NOMO-1 treated with dmso at 0.1 percent for 144 hours (cell line): ENCODE data around the gene ADAM12.

Experiments used
- DNase-seq: peaks from one replicate; lab custom pipeline; 2025; ENCODE audit not compliant: unreplicated experiment; lab: John Stamatoyannopoulos, UW

The ADAM12 gene

DNA sequence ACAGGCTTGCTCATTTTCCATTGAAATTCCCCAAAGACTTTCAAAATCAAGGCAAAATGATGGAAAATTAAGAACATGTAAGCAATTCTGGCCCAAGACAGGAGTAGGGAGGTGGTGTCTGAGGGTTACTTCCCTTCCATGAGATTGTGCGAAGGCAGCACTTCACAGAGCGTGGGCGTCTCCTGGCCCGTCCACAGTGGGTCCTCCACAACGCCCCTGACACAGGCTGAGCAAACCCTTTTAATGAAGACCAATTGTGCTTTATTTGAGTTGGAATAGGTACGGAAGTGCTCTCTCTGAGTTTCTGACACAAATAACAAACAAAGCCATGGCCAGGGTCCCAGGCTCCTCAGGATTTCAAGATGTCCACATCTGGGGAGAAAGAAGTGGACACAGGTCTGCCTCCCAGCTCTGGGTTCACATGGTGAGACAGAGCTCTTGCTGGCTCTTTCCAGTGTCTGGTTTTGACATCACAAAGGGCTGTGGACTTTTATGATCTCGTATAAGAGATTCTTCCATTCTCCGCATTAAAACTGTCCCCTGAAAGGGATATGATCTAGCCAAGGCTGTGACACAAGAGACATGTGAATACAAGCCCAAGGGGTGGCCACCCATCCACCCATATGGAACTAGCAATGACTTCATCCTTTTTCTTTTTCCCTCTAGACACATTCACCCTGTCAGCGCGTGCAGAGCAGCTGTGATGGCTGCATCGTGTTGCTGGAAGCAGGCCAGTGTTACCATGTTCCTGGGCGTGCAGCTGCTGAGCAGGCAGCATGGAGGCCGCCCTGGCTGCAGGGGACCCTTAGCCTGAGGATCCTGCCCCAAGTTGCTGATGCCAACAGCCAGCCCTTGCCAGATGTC lies 145.6 kb downstream of the ADAM12 start:
- DNase-seq, result no peak

DNA sequence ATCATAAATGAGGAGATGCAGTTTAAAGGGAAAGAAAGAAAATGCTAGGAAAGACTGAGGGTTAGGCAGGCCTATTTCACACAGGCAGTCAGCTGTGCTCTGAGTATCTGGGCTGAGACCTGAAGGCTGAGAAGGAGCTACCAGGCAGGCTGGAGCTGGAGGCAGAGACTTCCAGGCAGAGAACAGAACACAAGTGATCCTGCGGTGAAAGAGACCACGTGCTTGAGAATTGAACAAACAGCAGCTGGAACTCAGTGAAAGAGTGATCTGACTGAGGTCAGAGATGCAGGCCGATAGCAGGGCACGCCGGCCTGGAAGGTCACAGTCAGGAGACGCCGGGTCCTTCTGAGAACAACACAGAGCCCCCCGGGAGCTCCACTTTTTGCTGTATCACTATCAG lies 147.8 kb downstream of the ADAM12 start:
- no peak for DNase-seq

DNA sequence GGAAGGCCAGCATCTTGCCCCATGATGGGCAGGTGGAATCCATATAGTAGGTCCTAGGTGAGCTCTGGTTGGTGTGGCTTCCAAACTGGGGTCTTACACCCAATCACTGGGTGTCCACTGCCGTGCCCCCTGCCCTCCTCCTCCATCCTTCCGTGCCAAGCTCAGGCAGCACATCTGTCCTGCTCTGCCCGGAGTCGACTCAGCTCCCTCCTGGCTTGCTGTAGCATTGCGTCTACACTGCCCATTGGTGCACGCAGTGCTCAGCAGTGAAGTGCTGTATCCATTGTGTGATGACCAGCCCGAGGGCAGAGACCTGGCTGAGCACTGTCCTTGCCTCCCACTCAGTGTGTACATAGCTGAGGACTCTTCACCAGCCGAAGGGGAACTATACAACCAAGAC lies 148.4 kb downstream of the ADAM12 start:
- no peak for DNase-seq

DNA sequence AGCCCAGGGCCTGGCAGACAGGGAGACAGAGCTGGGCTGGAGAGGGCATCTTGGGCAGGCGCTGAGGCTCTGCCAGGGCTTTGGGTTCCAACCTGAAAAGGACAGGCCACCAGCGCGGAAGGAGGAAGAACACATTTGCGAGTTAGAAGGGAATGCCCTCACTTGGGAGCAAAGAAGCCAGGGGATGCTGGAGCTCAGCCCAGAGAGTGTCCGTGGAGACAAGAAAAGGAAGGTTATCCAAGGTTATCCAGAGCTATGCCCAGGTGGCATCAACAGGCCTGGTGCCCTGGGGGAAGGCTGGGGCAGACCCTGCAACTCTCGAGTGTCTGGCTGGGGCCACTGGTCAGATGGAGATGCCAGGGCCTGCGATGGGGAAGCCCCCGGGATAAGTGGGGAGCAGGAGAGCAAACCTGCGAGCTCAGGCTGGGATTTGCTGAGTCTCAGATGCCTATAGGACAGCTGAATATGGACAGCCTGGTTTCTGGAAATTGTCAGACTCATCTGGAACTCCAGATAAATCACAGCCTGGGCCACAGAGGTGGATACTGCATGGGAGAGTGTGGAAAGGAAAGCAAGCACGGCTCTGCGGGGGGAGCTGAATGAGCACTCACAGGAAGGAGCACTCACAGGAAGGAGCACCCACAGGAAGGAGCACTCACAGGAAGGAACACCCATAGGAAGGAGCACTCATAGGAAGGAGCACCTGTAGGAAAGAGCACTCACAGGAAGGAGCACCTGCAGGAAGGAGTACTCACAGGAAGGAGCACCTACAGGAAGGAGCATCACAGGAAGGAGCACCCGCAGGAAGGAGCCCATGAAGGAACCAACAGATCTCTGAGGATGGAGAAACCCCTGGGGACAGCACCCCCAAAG lies 152.1 kb downstream of the ADAM12 start:
- DNase-seq, result no peak

DNA sequence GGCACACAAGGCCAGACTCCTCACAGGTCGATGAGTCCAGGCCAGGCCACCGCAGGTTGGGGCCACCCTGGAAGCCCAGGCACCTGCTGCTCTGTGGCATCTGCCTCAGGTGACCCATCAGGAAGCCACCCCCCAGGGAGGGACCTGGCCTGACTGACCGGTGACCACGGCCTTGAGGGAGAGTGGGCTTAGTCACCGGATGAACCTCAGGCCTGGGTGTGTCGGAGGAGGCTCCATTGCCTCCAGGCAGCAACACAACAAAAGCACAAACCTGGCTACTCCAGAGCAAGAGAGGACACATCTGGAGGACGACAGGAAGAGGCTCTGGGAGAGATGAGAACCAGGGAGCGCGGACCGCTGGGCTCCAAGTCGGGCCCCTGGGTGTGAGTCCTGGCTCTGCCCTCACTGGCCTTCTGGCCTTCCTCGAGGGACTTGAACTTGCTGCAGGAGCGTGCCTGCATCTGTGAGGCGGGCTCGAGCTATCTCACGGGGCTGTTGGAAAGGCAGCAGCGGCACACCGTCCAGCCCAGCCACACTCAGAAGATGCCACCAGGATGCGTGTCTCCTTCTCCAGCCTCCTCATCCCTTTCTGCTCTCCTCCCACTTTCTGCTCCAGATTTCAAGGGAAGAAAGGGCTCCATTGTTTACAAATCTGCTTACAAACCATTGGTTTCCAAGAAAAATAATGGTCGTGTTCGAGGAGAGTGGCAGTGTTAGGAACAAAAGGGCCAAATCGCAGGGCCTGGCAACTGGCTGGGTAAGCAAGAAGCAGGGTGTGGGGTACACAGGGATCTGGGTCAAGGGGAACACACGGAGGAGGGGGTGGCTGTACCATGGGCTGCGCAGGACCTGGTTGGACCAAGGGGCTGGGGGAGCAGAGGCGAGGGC lies 152.9 kb downstream of the ADAM12 start:
- DNase-seq, result no peak

DNA sequence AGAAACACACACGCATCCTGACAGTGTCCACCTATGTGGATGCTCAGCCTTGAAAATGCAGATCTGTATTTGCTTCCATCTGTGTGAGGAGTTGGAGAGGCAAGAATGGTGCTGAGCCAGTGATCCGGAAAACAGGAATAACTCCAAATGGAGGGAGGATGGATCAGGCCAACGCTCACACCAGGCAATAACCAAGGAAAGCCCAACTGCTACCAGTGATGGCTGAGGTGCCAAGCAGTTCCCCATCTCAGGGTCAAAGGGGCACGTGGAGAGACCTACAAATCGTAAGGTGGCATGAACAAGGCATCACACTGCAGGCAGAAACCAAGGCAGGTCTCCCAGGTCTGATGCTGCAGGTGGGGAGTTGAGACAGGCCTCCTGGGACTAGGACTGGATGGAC lies 153.6 kb downstream of the ADAM12 start:
- DNase-seq, result no peak

DNA sequence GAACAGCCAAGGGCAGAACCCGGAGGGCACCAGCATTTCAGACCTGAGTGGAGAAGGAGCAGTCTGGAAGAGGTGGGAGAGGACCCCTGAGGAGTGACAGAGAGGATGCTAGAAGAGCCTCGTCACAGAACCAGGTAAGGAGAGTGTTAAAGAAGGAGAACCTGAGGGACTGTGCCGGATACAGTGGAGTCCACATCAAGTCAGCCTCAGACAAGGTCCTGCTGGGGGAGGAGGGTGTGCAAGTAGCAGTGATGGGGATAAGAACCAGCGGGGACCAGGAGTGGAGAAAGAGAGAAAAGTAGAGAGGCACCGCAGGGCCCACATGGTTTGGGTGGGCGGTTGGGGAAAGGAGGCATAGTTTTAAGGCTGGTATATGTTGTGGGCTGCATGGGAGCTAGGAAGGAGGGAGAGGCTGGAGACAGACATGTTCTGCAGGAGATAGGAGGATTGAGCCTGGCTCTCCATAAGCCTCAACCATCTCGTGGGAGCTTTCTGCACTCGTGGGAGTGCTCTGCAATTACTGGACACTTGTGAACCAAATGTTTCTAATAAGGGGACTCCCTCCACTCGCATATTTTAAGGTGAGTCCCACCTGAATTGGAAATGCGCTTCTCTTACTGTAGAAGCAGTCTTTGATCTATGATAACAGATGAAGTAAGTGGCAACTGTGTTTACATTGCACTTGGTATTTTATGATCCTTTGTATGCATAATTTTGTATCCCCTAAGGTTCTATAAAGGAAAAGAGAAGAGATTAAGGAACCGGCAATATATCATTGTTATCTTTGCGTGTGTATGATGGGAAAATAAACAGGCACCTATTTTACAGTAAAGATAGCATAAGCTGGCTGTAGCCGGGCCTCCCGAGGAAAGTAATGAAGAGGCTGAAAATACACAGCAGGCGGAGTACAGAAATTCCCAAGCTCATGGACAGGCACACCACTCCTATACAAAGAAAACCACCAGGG lies 154.8 kb downstream of the ADAM12 start:
- DNase-seq, result no peak

DNA sequence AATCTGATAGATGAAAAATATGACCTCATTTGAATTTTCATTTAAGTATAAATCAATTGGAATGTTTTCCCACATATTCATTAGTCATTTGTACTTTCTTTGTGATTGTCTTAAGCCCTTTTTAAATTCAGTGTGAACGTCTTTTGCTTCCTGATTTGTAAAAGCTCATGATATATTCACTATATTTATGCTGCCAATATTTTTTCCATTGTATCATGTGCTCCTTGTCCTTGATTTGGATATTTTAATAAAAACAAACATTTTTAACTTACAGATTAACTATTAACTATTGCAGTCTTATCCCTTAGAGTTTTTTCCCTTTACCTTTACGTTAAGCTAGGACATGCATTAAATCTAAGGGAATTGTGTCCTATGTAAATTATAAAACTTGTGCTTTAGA lies 157.7 kb downstream of the ADAM12 start:
- DNase-seq, result no peak

DNA sequence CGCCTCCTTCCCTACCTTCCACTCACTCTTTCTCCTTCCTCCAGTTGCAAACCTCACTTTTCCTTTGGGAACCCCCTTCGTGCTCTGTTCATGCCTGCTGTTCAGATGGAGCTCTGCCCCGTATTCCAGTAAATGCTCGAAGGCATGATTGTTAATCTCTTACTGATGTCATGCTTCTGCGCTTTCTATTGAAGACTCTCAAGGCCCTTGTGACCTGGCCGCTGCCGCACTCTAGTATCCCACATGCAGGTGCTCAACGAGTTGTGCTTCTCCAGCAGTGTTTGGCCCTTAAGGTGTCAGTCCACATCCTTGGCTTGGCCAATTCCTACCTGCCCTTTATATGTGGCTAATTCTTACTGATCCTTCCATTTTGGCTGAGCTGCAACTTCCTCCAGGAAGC lies 158.6 kb downstream of the ADAM12 start:
- no peak for DNase-seq

DNA sequence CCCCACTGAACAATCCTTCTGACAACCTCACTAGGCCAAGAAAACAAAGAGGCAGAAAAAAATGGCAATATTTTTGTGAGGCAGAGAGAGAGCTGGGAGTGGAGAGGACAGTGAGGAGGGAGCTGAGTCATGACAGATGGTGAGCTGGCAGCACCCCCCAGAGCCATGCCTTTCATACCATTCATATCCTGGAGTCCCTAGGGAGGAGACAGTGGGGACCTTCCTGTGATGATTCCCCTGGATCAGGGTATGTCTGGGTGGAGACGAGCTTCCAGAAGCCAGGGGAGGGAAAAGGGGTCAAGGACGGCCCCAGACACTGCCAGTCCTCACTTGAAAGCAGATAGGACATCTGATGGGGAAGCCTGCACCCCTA lies 160.5 kb downstream of the ADAM12 start:
- DNase-seq, result no peak

DNA sequence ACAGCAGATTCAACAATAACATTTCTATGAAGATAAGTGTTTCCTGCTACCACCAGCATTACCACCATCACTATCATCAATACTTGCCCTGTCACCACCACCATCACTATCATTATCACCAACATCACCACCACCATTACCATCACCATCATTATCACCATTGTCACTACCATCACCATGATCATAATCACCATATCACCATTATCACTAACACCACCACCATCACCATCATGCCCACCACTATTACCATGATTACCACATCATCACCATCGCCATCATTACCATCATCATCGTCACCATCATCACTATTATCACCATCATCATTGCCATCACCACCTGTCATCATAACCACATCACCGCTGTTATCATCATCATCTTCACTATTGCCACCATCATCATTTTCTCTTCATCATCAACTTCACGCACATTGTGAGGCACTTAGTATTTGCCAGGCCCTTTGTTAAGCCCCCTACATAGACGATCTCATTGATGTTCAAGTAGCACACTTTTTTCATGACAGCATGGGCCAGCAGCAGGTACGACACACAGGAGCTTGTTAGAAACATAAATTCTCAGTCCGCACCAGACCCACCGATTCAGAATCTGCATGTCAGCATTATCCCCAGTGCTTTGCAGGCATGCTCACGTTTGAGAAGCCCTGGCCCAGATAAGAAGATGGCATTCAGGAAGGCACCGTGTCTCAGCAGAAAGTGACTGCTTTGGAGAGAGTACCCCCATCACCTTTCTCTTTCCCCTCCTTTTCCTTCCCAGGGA lies 161.1 kb downstream of the ADAM12 start:
- DNase-seq, result no peak

DNA sequence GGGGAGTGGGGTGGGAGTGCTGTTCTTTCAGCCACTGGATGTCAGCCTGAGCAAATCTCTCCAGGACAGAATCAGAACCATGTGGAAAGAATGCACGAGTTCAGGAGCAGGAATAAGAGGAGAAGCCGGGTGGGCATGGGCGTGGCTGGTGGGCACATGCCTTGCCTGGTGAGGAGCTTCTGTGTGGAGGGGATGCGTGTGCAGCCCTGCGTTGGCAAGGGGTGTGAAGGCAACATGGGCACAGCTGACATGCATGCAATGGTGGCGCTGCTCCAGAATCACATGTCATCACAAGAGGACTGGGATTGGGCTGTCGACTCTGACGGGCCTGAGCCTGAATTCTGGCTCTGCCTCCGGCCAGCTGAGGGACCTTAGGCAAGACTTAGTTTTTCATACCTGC lies 162.1 kb downstream of the ADAM12 start:
- no peak for DNase-seq

DNA sequence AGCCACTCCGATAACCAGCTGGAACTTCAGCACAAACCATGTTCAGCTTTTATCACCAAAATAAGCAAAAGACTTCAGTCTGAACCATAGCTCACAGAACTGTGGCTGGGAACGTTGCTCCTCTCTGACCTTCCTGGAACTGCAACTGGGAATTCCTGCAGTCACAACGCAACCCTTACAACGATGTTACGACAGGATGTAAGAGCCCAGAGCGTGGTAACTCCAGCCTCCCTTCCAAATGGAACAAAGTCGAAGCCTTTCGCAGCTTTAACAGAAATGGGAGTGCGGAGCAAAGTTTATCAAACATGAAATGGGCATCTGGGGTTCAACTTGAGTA lies 162.6 kb downstream of the ADAM12 start:
- no peak for DNase-seq

DNA sequence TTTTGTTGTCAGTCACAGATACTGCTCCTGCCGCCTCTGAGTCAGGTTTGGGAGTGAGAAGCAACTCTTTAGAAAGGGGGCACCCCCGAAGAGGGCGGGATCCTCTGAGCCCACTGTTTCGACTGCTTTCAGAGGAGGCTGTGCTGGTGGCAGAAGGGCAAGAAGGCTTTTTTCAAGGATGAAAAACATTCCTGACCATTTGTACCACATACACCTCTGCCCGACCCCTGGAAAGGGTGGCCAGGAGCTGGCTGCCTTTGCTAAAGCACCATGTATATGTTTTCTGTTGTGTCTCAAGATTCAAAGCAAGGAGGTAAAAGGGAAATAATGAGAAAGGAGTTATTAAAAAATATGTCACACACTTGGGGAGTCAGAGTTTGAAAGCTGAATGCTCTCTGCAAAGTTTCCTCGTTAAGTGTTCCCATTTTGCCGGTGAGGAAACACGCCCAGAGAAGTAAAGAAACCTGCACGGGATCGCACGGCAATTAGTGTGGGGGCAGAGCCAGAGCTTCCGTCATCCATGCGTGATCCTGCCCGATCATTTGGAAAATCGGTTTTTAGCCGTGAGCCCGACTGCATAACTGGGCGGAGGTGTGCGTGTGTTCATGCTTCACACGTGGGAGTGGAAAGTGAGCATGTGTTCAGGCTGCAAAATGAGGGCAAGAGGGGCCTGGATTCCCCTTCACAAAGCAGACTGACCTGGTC lies 163.2 kb downstream of the ADAM12 start:
- no peak for DNase-seq

DNA sequence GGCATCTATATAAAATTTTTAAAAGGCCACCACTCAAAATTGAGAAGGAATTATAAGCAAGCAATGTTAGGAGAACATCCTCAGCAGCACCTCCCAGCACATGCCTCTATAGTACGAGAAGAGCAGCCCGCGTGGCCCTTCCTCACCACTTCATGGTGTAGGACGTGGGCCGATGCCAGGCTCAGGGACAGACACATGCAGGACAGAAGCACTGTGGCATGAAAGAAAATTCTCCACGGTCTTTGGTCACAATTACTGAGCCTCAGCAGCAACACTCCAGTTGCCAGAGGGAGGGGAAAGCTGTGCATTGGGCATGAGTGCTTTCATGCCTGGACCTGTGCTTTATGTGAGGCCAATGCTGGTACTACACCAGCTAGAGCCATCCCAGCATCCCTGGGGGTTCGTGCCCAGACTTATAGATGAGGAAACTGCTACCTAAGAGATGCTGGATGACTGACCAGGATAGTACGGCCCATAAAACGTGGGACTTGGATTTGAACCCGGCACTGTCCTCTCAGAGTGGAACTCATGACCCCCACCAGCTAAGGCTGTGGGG lies 164.7 kb downstream of the ADAM12 start:
- DNase-seq, result no peak

DNA sequence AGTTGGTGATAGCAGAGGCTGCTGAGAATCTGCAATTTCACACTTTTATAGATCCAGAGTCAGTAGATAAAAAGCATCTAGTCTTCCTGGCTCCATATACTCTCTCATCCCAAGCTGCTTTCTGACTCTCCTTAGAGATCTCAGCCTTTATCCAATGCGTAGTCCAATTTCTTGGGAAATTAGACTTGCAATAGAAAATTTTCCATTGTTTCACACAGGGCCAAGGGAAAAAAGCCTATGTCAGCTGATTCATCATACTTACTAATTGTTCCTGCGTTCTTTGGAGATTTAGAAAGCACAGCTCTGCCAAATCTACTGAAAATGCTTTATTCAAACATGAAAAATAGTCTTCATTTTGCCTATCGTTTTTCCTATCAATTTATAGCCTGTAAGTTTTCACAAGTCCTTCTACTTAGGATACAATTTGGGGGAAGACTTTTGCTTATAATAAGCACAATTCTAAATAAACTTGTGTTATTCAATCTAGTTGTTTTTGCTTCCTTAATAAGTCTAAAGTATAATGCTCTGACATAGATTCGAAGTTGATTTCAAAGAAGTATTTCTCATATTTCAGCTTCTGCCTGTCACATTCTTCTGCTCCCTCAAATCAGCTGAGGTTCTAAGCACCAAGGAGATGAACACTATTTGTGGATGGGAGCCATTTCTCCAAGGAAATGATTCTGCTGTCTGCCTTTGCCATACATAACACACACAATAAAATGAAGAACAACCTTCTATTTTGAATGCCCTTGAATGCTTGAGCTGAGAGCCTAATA lies 165.4 kb downstream of the ADAM12 start:
- DNase-seq, result no peak

DNA sequence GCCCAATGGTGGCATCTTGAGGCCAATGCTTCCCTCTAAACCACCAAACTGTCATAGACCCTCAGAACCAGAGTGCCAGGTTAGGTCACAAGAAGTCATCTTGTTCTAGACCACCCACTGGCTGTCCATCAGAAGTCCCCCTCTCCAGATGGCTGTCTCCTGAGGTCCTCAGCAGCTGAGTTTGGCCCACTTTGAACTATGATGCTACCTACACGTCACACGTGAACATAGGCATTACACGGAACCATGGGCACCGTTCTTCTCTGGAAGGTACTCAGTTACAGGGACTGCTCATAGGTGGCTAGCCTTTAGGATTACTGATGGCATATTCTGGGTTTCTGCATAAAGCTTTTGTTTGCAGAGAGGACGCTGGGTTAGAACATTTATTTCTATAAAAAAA lies 166.4 kb downstream of the ADAM12 start:
- no peak for DNase-seq
